HG03135 (cell line): ENCODE measurements around the gene GCC2.
A peak's percentile ranks its signal among the peaks of the same experiment; 100 is the strongest.
"Not testable (repeated sequence)": the region's sequence is repeated elsewhere in the genome, so short reads cannot be mapped to it uniquely, and the experiment has no call there.

ENCODE experiments used
- ATAC-seq: cut with Tn5 transposase; IDR thresholded peaks from one replicate; pipeline ENCODE4 v1.9.1; 2021; ENCODE audit warnings: mild to moderate bottlenecking, moderate library complexity; ENCODE audit not compliant: unreplicated experiment

The GCC2 gene

GRCh38 chr2:108444941-108445840 is 3.8 kb upstream of the GCC2 start:
- ATAC-seq = no peak

- no peak for ATAC-seq
Observed at GRCh38 chr2:108446703-108447102, 2.3 kb upstream of the GCC2 start.

- ATAC-seq = no peak
Observed at GRCh38 chr2:108447947-108448677, 894 bp upstream of the GCC2 start.

DNA sequence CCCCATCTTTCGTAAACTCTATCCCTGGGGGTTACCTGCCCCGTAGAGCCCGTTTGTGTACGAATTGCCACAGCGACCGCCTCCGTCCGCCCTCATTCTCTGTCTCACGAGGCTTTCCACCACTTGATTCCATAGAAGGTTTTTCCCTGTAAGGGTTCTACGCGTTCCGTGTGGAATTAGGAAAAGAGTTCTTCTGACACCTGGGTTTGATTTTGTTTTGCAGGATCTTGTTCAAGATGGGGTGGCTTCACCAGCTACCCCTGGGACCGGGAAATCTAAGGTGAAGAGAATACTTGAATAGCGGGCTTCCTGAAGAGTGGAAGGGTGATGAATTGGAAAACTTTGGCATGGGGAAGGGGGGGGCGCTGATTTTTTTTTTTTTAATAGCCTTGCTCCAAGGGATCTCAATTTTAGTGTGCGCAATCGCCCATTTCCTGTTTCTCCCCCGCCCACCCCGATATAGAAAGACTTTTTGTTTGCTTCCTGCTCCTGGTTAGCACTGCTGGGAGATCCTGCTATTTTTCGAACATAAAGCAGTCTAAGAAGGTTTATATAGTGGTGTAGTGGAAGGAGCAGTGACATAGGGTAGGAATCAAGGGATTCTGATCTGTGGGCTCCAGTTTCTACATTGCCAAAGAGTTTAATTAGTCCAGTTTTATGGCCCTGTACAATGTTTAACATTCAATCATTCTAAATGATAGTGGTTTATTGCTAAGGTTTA is 564 bp downstream of the GCC2 start:
- ATAC-seq = peak; percentile 41

DNA sequence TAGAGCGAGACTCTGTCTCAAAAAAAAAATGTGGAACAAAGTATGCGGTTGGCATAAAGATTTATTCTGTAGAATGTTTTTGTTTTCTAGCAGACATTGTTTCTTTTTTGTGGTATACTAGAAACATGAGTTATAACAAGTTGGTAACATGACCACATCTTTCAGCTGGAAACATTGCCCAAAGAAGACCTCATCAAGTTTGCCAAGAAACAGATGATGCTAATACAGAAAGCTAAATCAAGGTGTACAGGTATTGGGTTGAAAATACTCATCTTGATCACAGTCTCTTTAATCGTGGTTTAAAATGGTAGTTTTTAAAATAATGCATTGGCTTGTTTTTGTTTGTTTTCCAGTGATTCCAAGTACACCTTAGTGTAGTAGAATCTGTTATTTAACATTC is 1.9 kb downstream of the GCC2 start:
- ATAC-seq = no peak

- ATAC-seq = no peak
Observed at GRCh38 chr2:108451976-108452375, 3.0 kb downstream of the GCC2 start.

- not testable (repeated sequence) for ATAC-seq
Observed at GRCh38 chr2:108453530-108453929, 4.5 kb downstream of the GCC2 start.

DNA sequence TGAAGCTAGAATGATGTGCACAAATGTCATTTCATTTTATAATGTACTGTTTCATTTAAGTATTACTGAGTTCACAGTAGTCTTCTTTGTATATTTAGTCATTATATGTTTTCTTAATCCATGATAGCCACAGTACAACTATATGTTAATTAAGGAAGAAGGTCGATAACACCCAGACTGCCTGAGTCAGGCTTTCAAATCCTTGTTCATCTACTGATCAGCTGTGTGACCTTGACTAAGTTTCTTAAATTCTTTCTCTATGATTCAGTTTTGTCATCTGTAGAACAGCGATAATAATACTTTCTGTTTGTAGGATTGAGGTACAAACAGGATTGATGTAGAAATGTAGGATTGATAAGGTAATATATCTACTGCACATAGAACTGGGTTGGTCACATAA is 5.4 kb downstream of the GCC2 start:
- ATAC-seq = no peak

DNA sequence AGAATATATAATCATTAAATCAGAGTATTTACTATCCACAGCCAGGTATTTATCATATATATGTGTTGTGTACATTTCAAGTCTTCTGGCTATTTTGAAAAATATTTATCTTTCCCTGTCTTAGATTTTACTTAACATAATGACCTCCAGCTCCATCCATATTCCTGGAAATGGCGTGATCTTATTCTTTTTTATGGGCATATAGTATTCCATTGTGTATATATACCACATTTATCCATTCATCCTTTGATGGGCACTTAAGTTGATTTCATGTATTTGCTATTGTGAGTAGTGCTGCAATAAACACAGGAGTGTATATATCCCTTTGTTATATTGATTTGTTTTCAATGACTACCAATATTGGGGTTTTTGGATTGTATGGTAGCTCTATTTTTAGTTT is 6.6 kb downstream of the GCC2 start:
- ATAC-seq = no peak

DNA sequence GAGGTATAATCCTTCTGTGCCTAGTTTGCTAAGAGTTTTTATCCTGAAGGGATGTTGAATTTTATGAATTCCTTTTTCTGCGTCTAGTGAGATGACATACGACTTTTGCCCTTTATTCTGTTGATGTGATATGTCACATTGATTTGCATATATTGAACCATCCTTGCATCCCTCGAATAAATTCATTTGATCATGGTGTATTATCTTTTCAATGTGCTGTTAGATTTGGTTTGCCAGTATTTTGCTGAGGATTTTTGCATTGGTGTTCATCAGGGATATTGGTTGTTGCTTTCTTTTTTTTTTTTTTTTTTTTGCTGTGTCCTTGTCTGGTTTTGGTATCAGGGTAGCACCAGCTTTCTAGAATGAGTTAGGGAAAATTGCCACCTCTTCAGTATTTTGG is 9.1 kb downstream of the GCC2 start:
- no peak for ATAC-seq

- no peak for ATAC-seq
Observed at GRCh38 chr2:108459441-108459840, 10.4 kb downstream of the GCC2 start.

DNA sequence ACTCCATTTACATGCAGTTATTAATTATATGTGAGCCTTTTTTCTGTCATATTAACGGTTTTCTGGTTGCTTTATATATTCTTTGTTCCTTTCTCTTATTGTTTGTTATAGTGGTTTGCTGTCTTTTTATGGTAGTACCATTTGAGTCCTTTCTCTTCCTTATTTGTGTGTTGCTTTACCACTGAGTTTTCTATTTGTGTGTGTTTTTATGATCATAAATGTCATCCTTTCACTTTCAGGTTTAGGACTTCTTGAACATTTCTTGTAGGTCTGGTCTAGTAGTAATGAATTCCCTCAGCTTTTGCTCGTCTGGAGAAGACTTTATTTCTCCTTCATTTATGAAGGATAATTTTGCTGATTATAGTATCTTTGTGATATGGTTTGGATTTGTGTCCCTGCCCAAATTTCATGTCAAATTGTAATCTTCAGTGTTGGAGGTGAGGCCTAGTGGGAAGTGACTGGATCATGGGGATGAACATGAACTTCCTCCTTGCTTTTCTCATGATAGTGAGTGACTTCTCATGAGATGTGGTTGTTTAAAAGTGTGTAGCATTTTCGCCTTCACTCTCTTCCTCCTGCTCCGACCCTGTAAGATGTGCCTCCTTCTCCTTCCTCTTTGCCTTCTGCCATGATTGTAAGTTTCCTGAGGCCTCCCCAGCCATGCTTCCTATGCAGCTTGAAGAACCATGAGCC is 11.5 kb downstream of the GCC2 start:
- peak; percentile 69 for ATAC-seq

DNA sequence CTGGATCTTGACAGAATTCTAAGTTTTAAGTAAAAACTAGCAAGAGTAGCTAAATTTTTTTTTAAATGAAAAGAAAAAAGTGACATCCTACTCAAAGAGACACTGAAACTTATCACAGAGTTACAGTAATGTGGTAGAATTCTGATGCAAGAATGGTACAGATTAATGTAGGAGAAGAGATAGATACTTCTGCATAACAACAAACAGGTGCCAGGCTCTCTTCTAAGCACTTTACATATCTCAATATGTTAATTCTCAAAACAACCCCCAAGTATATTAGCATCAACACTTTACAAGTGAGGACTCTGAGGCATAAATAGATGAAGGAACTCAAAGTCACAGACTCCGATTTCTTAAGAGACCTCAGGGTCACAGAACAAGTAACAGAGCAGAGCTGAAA is 28.1 kb downstream of the GCC2 start:
- ATAC-seq = no peak

- ATAC-seq = no peak
Observed at GRCh38 chr2:108485253-108485652, 36.2 kb downstream of the GCC2 start.

- no peak for ATAC-seq
Observed at GRCh38 chr2:108490506-108491122, 41.6 kb downstream of the GCC2 start.

DNA sequence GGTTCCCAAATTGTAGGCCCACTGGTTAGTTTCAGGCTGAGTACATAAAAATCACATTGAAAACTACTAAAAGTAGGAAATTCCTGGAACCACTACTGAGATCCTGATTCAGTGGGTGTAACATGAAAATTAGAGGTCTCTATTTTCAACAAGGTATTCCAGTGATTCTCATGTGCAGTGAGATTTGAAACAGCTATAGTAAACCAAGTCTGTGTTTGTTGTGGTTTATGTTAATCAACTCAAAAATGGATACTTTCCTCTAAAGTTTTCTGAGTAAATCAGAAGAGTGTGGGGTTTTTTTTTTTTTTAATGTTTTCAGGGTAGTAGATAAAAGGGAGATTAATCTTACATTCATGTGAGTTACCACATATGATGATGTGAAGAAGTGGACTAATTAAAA is 42.8 kb downstream of the GCC2 start:
- no peak for ATAC-seq

DNA sequence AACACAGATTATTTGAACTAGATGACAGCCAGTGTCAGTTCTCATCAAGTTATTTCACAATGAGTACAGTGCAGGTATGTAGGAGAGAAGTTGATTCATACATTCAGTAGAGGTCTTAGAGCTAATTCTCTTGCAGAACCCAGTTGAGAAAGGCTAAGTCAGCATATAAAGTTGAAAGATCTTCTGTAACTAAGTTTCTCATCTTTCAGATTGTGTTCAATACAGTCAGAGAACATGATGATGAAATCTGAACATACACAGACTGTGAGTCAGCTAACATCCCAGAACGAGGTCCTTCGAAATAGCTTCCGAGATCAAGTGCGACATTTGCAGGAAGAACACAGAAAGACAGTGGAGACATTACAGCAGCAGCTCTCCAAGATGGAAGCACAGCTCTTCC is 43.4 kb downstream of the GCC2 start:
- ATAC-seq = no peak

GRCh38 chr2:108496167-108496566 is 47.2 kb downstream of the GCC2 start:
- not testable (repeated sequence) for ATAC-seq

DNA sequence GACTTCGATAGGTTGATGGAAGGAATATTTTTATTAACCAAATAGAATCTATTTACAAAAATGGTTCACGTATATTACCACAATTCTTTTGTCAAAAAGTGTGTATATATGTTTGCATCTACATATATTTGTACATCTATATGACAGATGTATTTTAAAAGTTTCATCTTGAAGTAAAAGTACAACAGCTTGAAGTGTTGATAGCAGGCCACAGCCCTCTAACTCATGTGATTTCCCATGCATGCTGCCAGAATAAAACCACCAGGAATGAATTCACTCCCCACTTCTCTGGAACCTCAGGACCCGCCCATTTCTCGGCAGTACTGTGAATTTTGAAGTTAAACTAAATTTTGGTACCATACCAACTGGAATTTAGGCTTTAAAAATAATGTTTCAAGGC is 58.6 kb downstream of the GCC2 start:
- not testable (repeated sequence) for ATAC-seq

DNA sequence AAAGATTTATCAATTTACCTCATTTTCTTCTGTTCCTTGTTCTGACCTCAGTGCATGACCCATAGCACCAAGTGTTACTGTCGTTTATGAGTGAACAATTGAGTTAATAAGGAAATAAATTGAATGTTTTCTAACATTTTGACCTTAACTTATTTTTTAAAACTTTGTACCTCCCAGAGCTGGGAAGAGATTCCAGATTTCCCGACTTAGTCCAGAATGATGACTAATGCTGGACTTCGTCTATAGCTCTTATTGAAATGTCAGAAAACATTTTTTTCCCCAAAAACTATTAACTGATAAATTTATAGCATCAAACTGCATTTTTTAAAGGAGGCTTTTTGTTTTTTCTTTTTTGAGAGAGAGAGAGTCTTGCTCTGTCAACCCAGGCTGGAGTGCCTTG is 63.4 kb downstream of the GCC2 start:
- ATAC-seq = not testable (repeated sequence)
